Sigmoid colon (tissue), 7 donors: ENCODE results near the gene MTG2. TPM values are rescaled to one million over a fixed set of nuclear protein-coding genes. Genes with fewer than 3 reads are reported as not detected.

Experiments
- DNase-seq: peaks from one replicate; pipeline ENCODE4 v3.0.0-alpha.2; 2019
- H3K27ac ChIP-seq, 4 donors: fragments of 200-600 bp; sonication (generic); one replicate each; pipeline ENCODE4 v1.5.1; 2016 to 2019; ENCODE audit warnings: mild to moderate bottlenecking in 1 of 4
- H3K27me3 ChIP-seq, 3 donors: fragments of 200-600 bp; sonication (generic); one replicate each; pipeline ENCODE4 v1.5.1; 2019; ENCODE audit warnings: mild to moderate bottlenecking in 1 of 3
- H3K36me3 ChIP-seq, 4 donors: fragments of 200-600 bp; sonication (generic); one replicate each; pipeline ENCODE4 v1.5.1; 2016 to 2019
- H3K4me1 ChIP-seq, 4 donors: fragments of 200-600 bp; sonication (generic); one replicate each; pipeline ENCODE4 v1.5.1; 2017 to 2019
- H3K4me3 ChIP-seq, 4 donors: fragments of 200-600 bp; sonication (generic); one replicate each; pipeline ENCODE4 v1.5.1; 2017 to 2019; ENCODE audit warnings: mild to moderate bottlenecking in 2 of 4, moderate library complexity in 1 of 4
- H3K9me3 ChIP-seq, 4 donors: fragments of 200-600 bp in 3 of 4; sonication (generic) in 3 of 4; one replicate each; pipeline versions ENCODE4 v1.5.1 to v1.6.1; 2013 to 2019
- EP300 ChIP-seq, 4 donors: sonication (generic); formaldehyde crosslinking; IDR thresholded peaks; one replicate each; pipeline ENCODE4 v1.6.1; 2017; ENCODE audit warnings: antibody characterized with exemption in 4 of 4
- POLR2A ChIP-seq, 2 donors: fragments of 450-650 bp; IDR thresholded peaks; one replicate each; pipeline ENCODE4 v1.6.1; 2016; ENCODE audit warnings: antibody characterized with exemption in 2 of 2, mild to moderate bottlenecking in 2 of 2, moderate library complexity in 2 of 2
- POLR2AphosphoS5 ChIP-seq, 4 donors: sonication (generic); formaldehyde crosslinking; IDR thresholded peaks; one replicate each; pipeline ENCODE4 v1.6.1; 2017; ENCODE audit warnings: antibody characterized with exemption in 4 of 4
- WGBS, 2 donors: extraction: QIAGEN DNeasy Blood & Tissue Kit; methylation state at CpG; one replicate each; pipeline ENCODE4 v1.1.7; 2013; 5-methylcytosine and 5-hydroxymethylcytosine counted together
- intact Hi-C: fragments of 100-400 bp; cut with DNase I; formaldehyde crosslinking; loops from one replicate; pipeline ENCODE4 v1.15.1; 2023
- polyA plus RNA-seq, 3 donors: library from polyadenylated mRNA; stranded (reverse); fragments of 200-250 nt; gene quantifications; one replicate each; pipeline ENCODE4 v1.2.3, GENCODE V29; 2013
- total RNA-seq, 4 donors: library from RNA; depleted of rRNA; stranded (reverse); fragments of >200 nt; gene quantifications; one replicate each; pipeline ENCODE4 v1.1.0, GENCODE V29; 2016
- TF ChIP-seq, protein P1 (sequence below), 4 experiments: fragments of 450-650 bp in 3 of 4; fragments of 200-600 bp in 1 of 4; IDR thresholded peaks; one replicate each; pipeline ENCODE4 v1.5.1; 2016 to 2019; ENCODE audit warnings: antibody characterized with exemption in 4 of 4, mild to moderate bottlenecking in 3 of 4, moderate library complexity in 2 of 4
- donor health status: healthy with polysubstance abuse.
- donor health status: Bipolar disorder and iron deficiency.
- donor health status: healthy.

Gene MTG2
- total and polyA plus RNA-seq, 7 donors, result 13.3 to 32.3 (median 23.9) TPM

DNA sequence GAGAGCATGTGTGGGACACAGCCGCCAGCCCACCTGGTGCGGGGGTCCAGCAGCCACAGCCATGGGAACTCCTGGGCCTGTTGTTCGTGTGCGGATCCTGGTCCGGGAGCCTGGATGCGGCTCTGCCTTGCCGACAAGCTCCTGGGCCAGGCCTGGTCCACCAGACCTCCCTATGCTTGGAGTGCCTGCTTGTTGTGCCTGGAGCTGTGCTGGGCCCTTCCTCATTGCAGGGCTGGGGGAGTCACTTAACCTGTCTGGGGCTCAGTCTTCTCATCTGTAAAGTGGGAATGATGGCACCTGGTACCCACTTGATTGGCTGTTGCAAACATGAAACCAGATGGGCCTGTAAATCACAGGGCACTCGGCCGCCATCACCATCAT, 52.9 kb downstream of the MTG2 start:
- no peaks in the 10 kb centered on the region for H3K9me3 ChIP-seq
- TF ChIP-seq EP300 (IDR thresholded peaks at IDR 0.05), result no peak
- no peak for TF ChIP-seq POLR2A (IDR thresholded peaks at IDR 0.05)
- no peak for TF ChIP-seq POLR2AphosphoS5 (IDR thresholded peaks at IDR 0.05)
- TF ChIP-seq, protein P1, sequence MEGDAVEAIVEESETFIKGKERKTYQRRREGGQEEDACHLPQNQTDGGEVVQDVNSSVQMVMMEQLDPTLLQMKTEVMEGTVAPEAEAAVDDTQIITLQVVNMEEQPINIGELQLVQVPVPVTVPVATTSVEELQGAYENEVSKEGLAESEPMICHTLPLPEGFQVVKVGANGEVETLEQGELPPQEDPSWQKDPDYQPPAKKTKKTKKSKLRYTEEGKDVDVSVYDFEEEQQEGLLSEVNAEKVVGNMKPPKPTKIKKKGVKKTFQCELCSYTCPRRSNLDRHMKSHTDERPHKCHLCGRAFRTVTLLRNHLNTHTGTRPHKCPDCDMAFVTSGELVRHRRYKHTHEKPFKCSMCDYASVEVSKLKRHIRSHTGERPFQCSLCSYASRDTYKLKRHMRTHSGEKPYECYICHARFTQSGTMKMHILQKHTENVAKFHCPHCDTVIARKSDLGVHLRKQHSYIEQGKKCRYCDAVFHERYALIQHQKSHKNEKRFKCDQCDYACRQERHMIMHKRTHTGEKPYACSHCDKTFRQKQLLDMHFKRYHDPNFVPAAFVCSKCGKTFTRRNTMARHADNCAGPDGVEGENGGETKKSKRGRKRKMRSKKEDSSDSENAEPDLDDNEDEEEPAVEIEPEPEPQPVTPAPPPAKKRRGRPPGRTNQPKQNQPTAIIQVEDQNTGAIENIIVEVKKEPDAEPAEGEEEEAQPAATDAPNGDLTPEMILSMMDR (IDR thresholded peaks at IDR 0.05), result no peak
- H3K27ac ChIP-seq, result no peak overlapping the region
- peaks cover 0 to 29% (median 20%) of the 10 kb centered on the region in 3 donors for H3K27me3 ChIP-seq
- intact Hi-C loops, result loop anchor here (5.0 kb wide), 2 partner anchors 93 to 152 kb away; partner anchors contain the start of genes PSMA7, RPS21 and SS18L1
- H3K36me3 ChIP-seq, result no peaks in the 10 kb centered on the region
- H3K4me3 ChIP-seq, result no peak overlapping the region
- H3K4me1 ChIP-seq, result peaks cover 0 to 21% (median 20%) of the 10 kb centered on the region in 4 donors
- DNase-seq, result no peak
- WGBS, 2 donors, result 93 to 96% methylated on average over 9 of the region's 9 CpGs

DNA sequence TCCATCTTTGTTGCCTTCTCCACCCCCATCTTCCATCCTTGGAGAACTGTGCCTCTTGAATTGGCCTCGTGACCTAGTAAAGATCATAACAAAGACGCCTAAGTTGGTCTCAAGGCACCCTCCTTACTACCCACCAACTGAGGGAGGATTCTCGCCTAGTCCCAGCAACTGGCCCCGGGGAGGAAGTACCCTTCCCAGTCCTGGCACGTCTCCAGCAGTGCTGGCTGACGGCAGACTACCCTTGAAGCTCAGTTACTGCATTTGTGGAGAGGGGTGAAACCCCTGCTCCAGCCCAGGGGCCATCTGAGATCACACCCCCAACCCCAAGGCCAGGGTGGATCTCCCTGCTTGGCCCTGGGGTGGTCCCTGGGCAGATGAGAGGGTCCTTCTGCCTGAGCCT, 53.4 kb downstream of the MTG2 start:
- TF ChIP-seq POLR2A (IDR thresholded peaks at IDR 0.05) (no peak), POLR2AphosphoS5 (IDR thresholded peaks at IDR 0.05) (no peak), EP300 (IDR thresholded peaks at IDR 0.05) (no peak)
- TF ChIP-seq, protein P1 (IDR thresholded peaks at IDR 0.05), result no peak
- no peak for DNase-seq
- WGBS, 2 donors, result 66 to 76% methylated on average over 6 of the region's 6 CpGs
- Histone ChIP-seq H3K27ac (no peak overlapping the region), H3K4me1 (peaks cover 0 to 21% (median 20%) of the 10 kb centered on the region in 4 donors), H3K4me3 (no peak overlapping the region), H3K36me3 (no peaks in the 10 kb centered on the region), H3K9me3 (no peaks in the 10 kb centered on the region), H3K27me3 (peaks cover 0 to 25% (median 16%) of the 10 kb centered on the region in 3 donors)
- intact Hi-C loops, result loop anchor here (5.0 kb wide), 2 partner anchors 94 to 151 kb away; partner anchors contain the start of genes PSMA7, RPS21 and SS18L1

DNA sequence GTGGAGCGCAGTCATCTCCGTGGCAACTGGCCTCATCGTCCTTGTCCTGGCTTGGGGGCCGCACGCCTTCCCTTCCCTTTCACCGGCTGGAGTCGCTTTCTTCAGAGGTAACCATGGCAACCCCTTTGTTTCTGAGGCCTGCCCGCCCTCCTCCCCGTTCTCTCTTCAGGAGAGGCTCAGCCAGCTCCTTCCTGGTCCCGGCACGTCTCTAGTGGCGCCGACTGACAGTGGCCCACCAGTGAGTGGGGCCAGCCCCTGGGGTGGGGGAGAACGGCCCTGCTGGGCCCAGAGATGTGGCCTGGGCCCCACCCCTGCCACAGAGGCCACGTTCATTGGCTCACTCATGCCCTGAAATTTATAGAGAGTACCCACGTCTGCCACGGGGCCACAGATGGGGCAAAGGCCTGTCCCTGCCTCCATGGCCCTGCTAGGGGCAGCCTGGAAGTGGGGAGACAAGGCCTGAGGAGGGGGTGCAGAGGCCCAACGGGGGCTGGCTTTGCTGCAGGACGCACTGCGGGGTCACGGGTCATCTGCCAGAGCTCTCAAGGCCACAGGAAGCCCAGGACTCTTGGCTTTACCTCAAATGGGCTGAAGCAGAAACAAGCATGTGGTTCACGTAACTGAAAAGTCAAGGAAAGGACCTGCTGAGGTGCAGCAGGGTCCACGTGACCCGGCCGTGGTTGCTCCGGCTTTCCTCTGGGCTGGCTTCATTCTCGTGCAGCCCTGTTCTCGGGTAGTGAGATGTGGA, 54.1 kb downstream of the MTG2 start:
- TF ChIP-seq POLR2A (IDR thresholded peaks at IDR 0.05) (no peak), EP300 (IDR thresholded peaks at IDR 0.05) (no peak), POLR2AphosphoS5 (IDR thresholded peaks at IDR 0.05) (no peak)
- TF ChIP-seq, protein P1 (IDR thresholded peaks at IDR 0.05), result no peak
- peaks cover 0 to 19% (median 15%) of the 10 kb centered on the region in 3 donors for H3K27me3 ChIP-seq
- H3K4me1 ChIP-seq, result peaks cover 0 to 21% (median 20%) of the 10 kb centered on the region in 4 donors
- 76 to 82% methylated on average over 28 of the region's 28 CpGs for WGBS, 2 donors
- H3K36me3 ChIP-seq, result peaks cover 0 to 5% (median 0%) of the 10 kb centered on the region in 4 donors
- intact Hi-C loops, result loop anchor here (5.0 kb wide), 2 partner anchors 95 to 150 kb away; partner anchors contain the start of genes PSMA7, RPS21 and SS18L1
- H3K9me3 ChIP-seq, result no peaks in the 10 kb centered on the region
- DNase-seq, result no peak
- no peak overlapping the region for H3K4me3 ChIP-seq
- H3K27ac ChIP-seq, result no peak overlapping the region

DNA sequence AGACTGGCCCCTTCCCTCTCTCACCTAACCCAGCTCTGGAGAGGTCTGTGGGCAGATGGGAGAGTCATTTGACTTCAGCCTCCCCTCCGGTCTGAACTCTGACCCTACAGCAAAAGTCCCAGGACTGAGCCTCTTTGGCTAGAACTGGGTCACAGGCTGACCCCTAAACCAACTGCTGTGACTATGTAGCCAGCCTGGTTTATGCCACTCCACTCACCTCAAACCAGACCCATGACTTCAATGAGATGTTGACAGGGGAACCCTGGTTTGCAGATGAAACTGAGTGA, 54.6 kb downstream of the MTG2 start:
- Histone ChIP-seq H3K9me3 (no peaks in the 10 kb centered on the region), H3K4me1 (peaks cover 0 to 21% (median 20%) of the 10 kb centered on the region in 4 donors), H3K4me3 (peak overlapping the region in 3 of 4 donors; percentile 94 to 96 (median 95)), H3K36me3 (peaks cover 0 to 5% (median 0%) of the 10 kb centered on the region in 4 donors), H3K27ac (peak overlapping the region in 2 of 4 donors; percentile 38), H3K27me3 (peaks cover 0 to 14% (median 10%) of the 10 kb centered on the region in 3 donors)
- no peak for TF ChIP-seq EP300 (IDR thresholded peaks at IDR 0.05)
- TF ChIP-seq, protein P1 (IDR thresholded peaks at IDR 0.05), result no peak
- TF ChIP-seq POLR2A (IDR thresholded peaks at IDR 0.05), result no peak
- no peak for TF ChIP-seq POLR2AphosphoS5 (IDR thresholded peaks at IDR 0.05)
- intact Hi-C loops, result loop anchor here (5.0 kb wide), 2 partner anchors 95 to 150 kb away; partner anchors contain the start of genes PSMA7, RPS21 and SS18L1
- no peak for DNase-seq
- WGBS, 2 donors, result 37 to 52% methylated on average over 1 of the region's 1 CpG
